GM18867 (cell line): ENCODE results near the gene SLC9A9.

ENCODE experiments used
- ATAC-seq: cut with Tn5 transposase; IDR thresholded peaks from one replicate; pipeline ENCODE4 v1.9.1; 2021; ENCODE audit warnings: mild to moderate bottlenecking, moderate library complexity; ENCODE audit not compliant: unreplicated experiment

The SLC9A9 gene

DNA sequence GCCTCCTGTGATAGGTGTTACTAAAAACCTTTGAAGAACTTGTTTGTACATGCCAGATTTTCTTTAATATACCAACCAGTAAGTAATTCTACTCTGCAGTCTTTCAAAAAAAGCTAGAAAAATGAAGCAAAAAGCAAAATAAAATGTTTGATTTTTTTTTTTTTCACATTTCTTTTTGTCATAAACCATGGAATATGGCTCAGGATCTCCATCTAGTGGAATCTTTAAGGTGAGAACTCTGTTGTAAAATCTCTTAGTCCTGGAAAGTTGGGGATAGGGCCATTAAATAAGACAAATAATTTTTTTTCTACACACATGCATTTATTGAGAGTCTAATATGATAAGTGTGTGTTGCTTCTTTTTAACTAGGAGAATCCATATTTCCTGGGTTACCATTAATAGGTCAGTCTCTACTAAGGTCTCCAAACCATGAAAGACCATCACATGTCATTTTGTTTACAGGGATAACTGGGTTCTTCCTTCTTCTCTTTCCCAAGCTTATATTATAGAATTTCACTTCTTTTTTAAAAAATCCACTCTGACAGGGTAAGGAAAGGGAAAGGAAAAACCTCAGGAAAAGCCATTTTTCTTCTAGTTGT, 84.6 kb downstream of the SLC9A9 start:
- no peak for ATAC-seq

DNA sequence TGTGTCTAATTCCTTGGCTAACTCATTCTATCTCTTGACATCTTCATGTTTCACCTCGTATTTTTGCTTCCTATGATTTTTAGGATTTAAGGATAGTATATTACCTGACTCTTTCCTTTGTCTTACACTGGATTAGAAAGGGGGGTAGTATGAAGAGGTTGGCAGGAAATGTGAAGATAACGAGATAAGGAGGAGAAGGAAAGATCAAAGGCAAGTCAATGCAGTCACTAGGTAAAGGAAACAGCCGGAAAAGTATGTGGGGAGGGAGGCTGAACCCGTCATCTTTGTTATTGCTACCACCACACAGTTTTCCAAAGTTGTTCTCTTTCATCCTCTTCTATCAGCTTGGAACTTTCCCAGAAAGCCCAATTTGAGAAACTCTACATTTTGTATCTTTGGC, 90.6 kb downstream of the SLC9A9 start:
- no peak for ATAC-seq

DNA sequence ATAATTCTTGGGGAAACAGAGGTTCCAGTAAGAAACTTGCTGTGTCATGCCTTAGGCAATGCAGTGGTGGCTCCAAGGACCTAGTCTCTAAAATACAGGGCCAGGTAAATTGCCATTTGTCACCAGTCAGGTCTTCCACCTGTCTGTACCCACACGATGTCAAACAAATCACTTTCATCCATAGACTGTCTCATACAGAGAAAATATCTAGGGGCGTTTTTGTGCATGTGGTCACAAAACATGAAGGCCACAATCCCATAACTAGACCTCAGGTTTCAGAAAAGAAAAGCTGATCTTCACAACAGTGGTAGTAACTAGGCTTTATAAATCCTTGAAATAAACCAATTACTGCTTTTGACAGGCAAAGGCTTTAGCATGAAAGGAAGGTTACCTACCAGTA, 92.3 kb downstream of the SLC9A9 start:
- no peak for ATAC-seq

DNA sequence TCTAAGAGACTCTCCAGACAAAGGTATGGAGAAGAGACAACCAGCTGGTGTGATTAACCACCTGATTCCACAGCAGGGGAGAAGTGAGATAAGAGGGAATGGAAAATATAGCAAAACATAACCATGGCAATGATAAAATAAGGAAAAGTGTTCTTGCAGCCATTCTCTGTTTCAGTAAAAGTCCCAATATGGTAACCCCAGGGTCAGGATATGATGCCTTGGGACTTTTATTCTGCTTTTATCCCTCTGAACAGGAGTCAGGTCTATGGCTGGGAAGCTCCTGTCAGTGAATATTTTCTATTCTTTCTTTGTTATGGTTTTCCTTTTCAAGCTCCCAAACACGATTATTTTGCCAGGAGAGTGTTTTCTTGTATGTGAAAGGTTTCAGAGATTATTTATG, 94.2 kb downstream of the SLC9A9 start:
- ATAC-seq: no peak

DNA sequence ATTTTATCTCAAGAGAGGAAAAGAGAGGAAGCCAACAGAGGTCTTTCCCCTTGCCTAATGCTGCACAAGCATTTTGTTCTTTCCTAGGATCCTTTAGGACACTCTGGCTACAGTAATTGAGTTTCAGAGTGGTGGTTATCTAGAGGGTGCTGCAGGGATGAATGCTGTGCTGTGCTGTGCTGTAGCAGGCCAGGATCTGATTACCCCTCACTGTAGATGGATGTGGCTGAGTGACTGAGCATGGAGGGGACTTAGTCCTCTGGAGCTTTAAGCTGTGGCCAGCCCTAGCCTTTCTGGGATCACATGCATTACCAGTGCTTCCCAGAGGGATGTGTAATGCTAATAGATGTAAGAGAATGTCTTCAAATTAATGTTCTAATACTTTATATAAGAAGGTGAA, 94.8 kb downstream of the SLC9A9 start:
- no peak for ATAC-seq

DNA sequence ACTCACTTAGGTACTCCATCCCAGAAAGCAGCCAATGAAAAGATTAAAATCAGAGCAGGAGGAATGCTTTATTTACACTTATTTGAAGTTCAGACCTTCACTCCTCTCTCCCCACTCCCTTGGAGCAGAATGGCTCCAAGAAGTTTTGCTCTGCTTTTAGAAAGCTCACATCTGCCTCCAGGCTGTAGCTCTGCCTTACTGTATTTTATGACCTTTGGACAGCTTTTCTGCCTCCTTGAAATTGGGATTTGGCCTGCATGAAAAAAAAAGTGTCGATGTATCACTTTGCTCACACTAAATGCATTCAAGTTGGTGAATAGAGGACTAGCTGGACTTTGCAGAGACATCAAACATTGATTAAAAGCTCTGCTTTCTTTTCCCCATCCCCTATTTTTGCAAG, 95.3 kb downstream of the SLC9A9 start:
- ATAC-seq: no peak

DNA sequence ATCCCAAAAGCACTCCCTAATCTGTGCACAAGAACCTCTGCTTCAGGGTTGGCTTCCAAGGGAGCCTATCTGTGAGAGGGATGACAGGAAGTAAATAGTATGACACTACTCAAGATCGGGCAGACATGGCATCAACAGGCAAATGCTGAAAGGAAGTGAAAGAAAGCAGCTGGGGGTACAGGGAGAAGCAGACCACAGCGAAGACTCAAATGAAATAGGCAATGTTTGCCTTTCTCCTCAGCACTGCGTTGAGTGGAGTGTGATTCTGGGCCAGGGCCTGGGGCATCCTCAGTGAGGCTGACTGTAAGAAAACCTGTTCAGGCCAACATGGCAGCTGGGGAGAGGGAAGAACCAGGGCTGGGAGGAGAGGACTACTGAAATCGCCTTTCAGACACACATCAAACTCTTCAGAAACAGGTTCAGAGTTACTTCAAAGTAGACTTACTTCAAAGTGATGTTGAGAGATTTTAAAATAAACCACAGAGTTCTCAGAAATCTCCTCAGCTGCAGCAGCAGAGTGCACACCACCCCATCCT, 96.6 kb downstream of the SLC9A9 start:
- peak; percentile 75 for ATAC-seq

DNA sequence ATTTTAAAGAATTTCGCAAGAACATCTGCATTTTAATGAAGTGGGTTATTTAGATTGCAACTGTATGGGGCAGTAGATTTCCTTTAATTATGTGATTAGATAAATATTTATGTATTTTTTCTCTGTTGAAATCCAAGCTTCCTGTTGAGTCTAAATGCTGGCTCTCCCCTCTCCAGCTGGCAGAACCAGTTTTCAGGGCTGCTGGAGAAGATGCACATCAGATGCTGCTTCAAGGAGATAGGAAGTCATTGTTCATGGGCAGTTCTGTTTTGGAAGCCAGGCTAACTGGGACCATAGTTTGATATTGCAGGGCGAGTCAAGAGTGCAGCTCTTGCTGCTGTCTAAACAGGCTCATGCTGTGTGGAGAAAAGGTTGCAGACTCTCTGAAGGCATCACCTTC, 97.4 kb downstream of the SLC9A9 start:
- no peak for ATAC-seq

DNA sequence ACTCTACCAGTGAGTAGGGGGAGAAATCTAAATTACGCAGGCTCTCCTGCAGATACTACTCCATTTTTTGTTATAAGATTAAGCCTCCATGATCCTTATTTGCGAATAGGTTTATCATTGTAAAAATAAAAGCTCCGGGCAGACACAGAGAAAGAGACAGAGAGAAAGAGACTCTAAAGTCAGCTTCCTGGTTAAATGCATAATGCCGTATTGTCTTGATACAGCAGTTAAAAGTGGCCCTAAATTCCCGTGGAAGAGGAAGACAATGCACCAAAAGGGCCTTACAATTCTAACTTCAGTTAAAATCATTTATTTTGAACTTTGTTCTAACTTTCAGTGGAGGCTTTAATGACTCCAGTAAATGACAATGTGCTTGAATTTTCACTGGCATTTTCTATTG, 98.3 kb downstream of the SLC9A9 start:
- no peak for ATAC-seq

DNA sequence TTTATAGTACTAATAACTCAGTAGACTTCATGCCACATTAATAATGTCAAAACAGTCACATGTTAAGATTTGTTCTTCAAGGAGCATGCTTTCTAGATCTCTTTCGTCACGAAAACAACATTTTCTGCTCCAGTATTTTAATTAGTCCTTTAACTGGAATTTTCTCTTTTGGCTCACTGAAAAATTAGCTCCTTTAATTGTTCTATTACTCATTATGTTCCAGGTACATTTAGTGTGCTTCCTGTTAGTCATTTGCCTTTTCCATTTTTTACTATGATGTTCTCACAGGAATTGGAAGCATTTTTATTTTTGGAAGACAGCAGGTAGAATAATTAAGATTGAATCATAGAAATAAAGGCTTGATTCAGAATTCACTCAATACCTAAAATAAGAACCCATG, 111.2 kb downstream of the SLC9A9 start:
- ATAC-seq: no peak

DNA sequence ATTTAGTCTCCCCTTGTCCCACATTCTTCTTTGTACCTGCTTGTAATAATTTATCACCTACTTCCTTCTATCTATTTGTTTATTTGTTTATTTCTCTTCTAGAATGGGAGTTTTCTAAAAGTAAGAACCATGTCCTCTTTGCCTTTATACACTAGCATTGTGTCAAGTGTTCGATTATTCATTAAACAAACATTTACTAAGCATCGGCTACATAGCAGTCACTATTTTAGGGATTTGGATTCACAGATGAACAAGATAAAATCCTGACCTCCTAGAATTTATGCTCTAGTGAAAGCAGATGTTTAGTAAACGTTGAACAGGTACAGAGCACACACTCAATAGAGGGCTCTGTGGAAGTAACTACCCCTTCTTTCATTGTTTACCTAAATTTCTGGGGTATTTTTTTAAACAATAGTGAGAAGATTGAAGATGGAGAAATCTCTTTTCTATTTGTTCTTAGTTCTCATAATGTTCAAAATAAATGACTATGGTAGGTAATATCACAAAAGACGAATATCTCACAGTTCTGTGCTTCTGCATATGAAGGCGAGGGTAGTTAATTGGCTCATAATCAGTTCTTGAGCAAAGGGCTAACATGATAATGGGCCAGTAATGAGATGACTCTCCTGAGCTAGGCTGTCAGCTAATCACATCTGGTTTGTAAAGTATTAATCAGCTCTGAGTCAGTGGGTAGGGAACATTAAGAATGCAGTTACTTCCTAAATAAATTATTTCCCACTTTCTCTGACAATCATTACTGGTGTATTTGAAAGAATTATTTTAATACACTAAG, 111.9 kb downstream of the SLC9A9 start:
- no peak for ATAC-seq

DNA sequence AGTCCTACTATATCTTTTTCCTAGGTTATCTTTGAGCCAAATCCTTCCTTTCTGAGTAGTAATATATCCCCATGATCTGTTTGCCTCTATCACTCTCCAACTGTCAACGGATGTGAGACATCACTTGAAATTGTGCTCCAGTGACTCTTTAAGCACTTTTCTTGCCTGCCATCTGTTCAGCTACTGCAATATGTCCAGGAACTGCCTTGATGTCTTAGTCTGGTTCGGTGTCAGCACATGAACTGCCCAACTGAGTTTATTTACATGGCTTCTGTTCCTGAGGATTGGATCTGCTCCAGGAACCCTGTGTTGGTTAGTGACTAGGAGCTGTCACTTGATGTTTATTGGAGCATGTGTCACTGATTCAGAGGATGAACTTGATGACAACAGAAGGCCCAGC, 116.5 kb downstream of the SLC9A9 start:
- no peak for ATAC-seq

DNA sequence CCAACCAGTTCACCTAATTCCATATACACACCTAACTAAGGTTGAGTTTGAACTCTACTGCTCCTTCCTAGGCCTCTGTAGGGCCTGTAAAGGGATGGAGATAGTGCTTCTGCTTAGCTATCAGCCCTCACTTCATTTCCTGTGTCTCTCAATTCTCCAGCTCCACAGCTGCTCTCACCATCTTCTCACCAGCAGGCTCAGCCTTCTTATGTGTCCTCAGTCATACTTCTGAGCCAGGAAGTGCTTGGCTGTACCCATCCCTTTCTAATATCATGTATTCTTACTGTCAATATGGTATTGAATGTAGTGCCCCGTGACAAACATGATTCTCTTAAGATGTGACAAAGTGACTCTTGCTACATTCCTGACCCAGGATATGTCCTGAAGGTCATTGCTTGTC, 116.9 kb downstream of the SLC9A9 start:
- no peak for ATAC-seq

DNA sequence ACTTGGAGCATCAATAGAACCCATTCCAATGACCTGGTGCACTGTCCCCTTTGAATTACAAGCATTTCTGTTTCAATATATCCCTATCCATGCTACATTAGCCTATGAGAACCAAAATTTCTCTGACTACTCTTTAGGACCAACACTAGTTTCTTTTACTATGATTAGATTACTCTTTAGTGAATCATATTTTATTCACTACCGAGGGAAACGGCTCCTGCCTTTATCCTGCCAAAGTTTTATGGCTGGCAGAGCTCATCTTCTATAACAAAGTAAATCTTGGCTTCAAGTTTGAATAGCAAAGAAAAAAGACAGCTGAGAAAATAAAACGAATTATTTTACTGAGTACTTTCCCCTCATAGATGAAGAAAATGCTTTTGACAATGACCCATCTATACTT, 120.9 kb downstream of the SLC9A9 start:
- no peak for ATAC-seq

DNA sequence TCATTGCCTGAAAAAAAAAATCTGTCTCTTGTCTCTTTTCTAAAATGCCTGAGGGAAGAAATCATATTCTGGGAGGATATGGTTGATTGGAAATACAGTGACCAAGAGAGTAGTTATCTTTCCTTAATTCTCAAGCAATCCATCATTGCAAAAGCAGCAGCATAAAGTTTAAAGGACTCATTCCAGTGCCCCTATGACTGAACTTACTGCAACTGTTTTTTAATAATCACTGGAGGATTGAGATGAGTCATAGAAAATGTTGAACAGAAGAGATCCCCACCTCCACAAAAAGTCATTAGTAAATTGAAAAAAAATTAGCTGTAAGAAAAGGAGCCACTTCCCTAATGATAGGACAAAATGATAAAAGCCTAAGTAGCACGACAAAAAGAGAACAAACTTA, 121.5 kb downstream of the SLC9A9 start:
- no peak for ATAC-seq

DNA sequence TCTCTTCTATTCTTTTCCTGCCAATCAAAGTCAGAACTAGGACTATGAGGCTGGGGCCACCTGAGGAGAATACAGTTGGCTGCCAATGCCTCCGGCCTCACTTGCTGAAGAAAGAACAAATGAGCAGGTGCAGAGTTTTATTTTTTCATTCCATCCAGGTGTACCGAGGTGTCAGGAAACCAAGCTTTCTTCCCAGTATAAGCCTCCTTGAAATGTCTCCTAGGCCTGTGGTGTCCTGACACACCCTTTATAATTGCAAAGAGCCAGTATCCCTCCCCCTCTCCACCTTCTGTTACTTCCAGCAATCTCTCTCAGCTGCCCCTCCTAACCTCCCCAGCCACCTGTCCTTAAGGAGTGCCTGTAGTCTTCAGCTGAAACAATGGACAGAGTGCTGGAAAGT, 127.9 kb downstream of the SLC9A9 start:
- ATAC-seq: no peak

DNA sequence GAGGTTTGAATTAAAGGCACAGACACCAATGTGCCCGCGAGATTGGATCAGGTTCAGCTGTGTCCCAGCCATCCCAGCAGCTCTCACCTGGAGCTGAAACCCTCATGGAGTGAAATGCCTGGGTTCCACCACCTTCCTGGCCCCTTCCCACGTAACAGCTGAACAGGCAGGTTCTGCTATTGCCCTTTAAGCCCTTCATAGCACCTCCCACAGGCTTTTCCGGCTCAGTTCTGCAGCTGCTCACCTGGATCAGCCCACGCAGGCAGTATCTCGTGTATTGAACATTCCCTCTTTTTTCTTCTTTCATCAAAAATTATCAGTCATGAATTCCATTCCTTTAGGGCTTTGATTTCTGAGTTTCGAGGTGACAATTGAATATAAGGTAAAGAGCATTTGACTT, 129.8 kb downstream of the SLC9A9 start:
- ATAC-seq: no peak

DNA sequence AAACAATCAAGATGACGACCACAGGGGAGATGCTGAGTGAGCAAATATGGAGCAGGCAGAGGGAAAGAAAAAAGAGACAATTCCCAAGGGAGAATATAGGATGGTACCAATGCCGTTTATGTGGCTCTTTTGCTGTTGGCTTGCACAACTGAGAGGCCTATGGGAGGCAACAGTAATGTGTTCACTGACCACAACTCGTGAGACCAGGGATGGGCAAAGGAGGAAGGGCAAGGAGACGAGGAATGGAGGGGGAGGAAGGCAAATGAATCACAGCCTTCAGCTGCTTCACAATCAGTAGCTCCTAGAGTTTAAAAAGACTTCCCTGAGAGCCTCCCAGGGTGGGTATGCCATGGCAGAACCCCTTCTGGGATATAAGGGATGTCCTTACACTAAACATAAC, 131.5 kb downstream of the SLC9A9 start:
- ATAC-seq: no peak

DNA sequence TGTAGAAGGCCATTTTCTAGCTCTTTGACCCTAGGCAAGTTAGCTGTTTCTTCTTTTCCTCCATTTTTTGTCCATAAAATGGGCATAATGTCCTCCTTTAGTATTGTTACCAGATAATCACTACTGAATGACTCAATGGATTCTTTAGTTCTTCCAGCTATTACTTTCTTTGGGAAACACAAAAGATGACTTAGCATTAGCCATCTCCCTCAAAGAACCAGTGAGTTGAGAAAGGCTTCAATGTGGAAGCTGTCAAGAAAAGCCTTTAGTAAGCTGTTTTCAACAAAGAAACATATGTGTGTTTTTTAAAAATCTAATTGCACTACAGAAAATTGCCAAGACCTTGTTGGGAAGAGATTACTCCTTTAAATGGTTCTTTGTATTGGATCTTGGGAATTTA, 135.7 kb downstream of the SLC9A9 start:
- ATAC-seq: no peak

DNA sequence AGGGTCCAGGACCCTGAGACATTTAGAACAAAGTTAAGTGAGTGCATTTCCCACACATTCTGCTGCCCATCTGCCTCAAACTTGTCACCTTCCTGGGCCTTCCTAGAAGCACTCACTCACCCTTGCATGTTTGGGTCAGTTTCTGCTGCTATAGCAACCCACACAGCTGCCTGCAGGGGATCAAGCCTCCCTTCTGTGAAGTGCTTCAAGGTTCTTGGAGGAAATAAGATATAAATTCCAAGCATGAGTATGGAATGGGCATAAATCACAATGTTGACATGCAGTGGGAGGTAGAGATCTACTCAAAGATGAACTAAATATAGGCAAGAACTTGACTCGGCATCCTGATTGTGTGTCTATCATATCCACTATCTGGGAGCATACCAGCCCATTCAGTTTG, 140.4 kb downstream of the SLC9A9 start:
- ATAC-seq: no peak

DNA sequence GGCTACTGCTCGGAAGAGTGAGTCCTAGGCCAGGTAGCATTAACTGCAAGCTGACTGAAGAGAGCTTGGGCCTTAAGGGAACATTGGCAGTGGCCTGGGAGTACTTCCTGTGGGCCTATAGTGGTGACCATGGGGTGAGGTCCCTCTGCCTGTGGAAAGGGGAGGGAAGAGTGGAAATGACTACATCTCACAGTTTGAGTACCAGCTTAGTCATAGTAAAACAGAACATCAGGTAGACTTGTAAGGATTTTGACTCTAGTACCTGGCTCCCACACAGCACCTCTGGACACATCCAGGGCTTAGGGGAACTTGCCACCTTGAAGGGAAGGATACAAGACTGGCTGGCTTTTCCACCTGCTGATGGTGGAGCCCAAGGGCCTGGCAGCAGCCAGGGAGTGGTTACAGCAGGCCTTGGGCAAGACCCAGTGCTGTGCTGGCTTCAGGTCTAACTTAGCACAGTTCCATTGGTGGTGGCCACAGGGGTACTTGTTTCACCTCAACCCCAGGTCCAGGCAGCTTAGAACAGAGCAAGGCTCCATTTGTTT, 147.8 kb downstream of the SLC9A9 start:
- ATAC-seq: no peak

DNA sequence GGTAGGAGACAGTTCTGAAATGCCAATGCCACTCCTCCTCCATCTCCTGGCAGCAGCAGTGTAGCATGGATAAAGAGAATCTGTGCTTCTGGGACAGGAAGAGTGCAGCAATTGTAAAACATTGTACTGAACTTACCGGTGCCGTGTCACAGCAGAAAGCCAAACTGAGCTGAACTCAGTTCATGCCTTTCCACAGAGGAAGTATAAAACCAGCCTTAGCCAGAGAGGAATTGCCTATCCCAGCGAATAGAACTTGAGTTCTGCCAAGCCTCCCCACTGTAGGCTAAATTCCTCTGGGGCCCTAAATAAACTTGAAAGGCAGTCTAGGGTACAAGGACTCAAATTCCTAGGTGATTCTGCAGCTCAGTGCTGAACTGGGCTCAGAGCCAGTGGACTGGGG, 148.8 kb downstream of the SLC9A9 start:
- ATAC-seq: no peak
